GM12874 (cell line): ENCODE data around the gene KTN1.

Experiments
- CTCF ChIP-seq: IDR thresholded peaks from 2 replicates; pipeline ENCODE4 v1.5.1; 2011; ENCODE audit warnings: low read depth, mild to moderate bottlenecking, control low read depth, low read length, moderate library complexity; ENCODE audit not compliant: insufficient read depth

Gene KTN1

GRCh38 chr14:55604488-55604887, 24.5 kb downstream of the KTN1 start:
- TF ChIP-seq CTCF = no peak

- TF ChIP-seq CTCF = no peak
Measured at GRCh38 chr14:55604900-55605418, 25.0 kb downstream of the KTN1 start.

GRCh38 chr14:55605793-55606192, 25.8 kb downstream of the KTN1 start:
- no peak for TF ChIP-seq CTCF

- TF ChIP-seq CTCF = no peak
Measured at GRCh38 chr14:55607386-55607785, 27.4 kb downstream of the KTN1 start.

- no peak for TF ChIP-seq CTCF
Measured at GRCh38 chr14:55609681-55610080, 29.7 kb downstream of the KTN1 start.

- TF ChIP-seq CTCF = no peak
Measured at GRCh38 chr14:55610713-55611370, 30.8 kb downstream of the KTN1 start.

- no peak for TF ChIP-seq CTCF
Measured at GRCh38 chr14:55611859-55612258, 31.9 kb downstream of the KTN1 start.
